A549 (cell line): ENCODE results near the gene OGFOD1. TPM values are rescaled to one million over a fixed set of nuclear protein-coding genes. Genes with fewer than 3 reads are reported as not detected.
A peak's percentile ranks its signal among the peaks of the same experiment; 100 is the strongest.

ENCODE experiments used
- ATAC-seq, 2 experiments: fragments of 200-7000 bp in 1 of 2; fragments of >200 bp in 1 of 2; cut with Nextera tagmentation in 1 of 2; cut with Tn5 transposase in 1 of 2; 3 replicates each; pipeline versions ENCODE4 v1.8.0 to v1.9.1; 2018 to 2020; ENCODE audit warnings: mild to moderate bottlenecking in 1 of 2, moderate library complexity in 1 of 2
- CTCF ChIA-PET: fragments of 300-600 bp; sonication (Branson Sonifier 250); formaldehyde crosslinking; extraction: SDS; loops from one replicate; lab custom pipeline; 2021; ENCODE audit warnings: antibody characterized with exemption, inconsistent platforms; lab: Yijun Ruan, JAX
- POLR2A ChIA-PET: fragments of 350-600 bp; formaldehyde crosslinking; extraction: SDS; loops from one replicate; lab custom pipeline; 2021; ENCODE audit warnings: antibody characterized with exemption, inconsistent platforms; lab: Yijun Ruan, JAX
- DNase-seq, 2 experiments: peaks; one replicate each; pipeline versions ENCODE4 v3.0.0 to v3.0.0-alpha.2; 2011 to 2016; ENCODE audit warnings: low read depth in 1 of 2, low spot score in 1 of 2
- FAIRE-seq: peaks from 2 replicates; lab custom pipeline; 2011; peaks lifted over from hg19 to GRCh38; lab: Jason Lieb, UNC
- H3K27ac ChIP-seq, 2 experiments: fragments of >200 bp; sonication (Bioruptor Twin); formaldehyde crosslinking; 3 replicates each; pipeline ENCODE4 v1.5.1; 2016 to 2017
- H3K4me1 ChIP-seq: fragments of >200 bp; sonication (Bioruptor Twin); formaldehyde crosslinking; 3 replicates; pipeline ENCODE4 v1.6.1; 2016
- H3K4me2 ChIP-seq: fragments of >200 bp; sonication (Bioruptor Twin); formaldehyde crosslinking; 3 replicates; pipeline ENCODE4 v1.6.1; 2016
- H3K4me3 ChIP-seq: fragments of >200 bp; sonication (Bioruptor Twin); formaldehyde crosslinking; 3 replicates; pipeline ENCODE4 v1.5.1; 2016
- H3K9me3 ChIP-seq: fragments of >200 bp; sonication (Bioruptor Twin); formaldehyde crosslinking; 3 replicates; pipeline ENCODE4 v1.6.1; 2016
- ATOH8 ChIP-seq: fragments of 250-450 bp; sonication (Bioruptor Pico); IDR thresholded peaks from 2 replicates; pipeline ENCODE4 v1.5.0; 2020; ENCODE audit warnings: low read depth, mild to moderate bottlenecking, moderate library complexity
- CEBPB ChIP-seq, 2 experiments: fragments of >200 bp in 1 of 2; sonication (Bioruptor Twin) in 1 of 2; formaldehyde crosslinking in 1 of 2; IDR thresholded peaks; 2 replicates each; pipeline ENCODE4 v1.6.1; 2012 to 2016
- CHD4 ChIP-seq: fragments of 200-600 bp; sonication (generic); IDR thresholded peaks from 2 replicates; pipeline ENCODE4 v1.6.1; 2016; ENCODE audit warnings: antibody characterized with exemption, mild to moderate bottlenecking, borderline replicate concordance
- E2F6 ChIP-seq: IDR thresholded peaks from 2 replicates; pipeline ENCODE4 v1.6.1; 2012; ENCODE audit warnings: low read depth, borderline replicate concordance
- EHF ChIP-seq: fragments of 250-450 bp; sonication (Bioruptor Pico); IDR thresholded peaks from 2 replicates; pipeline ENCODE4 v1.5.0; 2020; ENCODE audit warnings: mild to moderate bottlenecking
- EHMT2 ChIP-seq: fragments of 200-600 bp; sonication (generic); IDR thresholded peaks from 2 replicates; pipeline ENCODE4 v1.6.1; 2016; ENCODE audit warnings: antibody characterized with exemption, low read depth, mild to moderate bottlenecking, moderate library complexity
- ELK1 ChIP-seq: fragments of 150-350 bp; IDR thresholded peaks from 2 replicates; pipeline ENCODE4 v1.6.1; 2014; ENCODE audit warnings: low read depth, mild to moderate bottlenecking, low read length
- FOSB ChIP-seq: fragments of 250-450 bp; sonication (Bioruptor Pico); IDR thresholded peaks from 2 replicates; pipeline ENCODE4 v1.5.0; 2020; ENCODE audit warnings: mild to moderate bottlenecking, moderate library complexity
- FOSL2 ChIP-seq, 2 experiments: fragments of 450-650 bp in 1 of 2; fragments of >200 bp in 1 of 2; sonication (Bioruptor Twin) in 1 of 2; formaldehyde crosslinking; IDR thresholded peaks; 2 replicates each; pipeline versions ENCODE4 v1.5.0 to v1.6.1; 2016 to 2020; ENCODE audit warnings: mild to moderate bottlenecking in 1 of 2, moderate library complexity in 1 of 2
- HEYL ChIP-seq: fragments of 250-450 bp; sonication (Bioruptor Pico); IDR thresholded peaks from 2 replicates; pipeline ENCODE4 v1.8.0; 2021; ENCODE audit warnings: mild to moderate bottlenecking, moderate library complexity
- HMGXB4 ChIP-seq: fragments of 250-450 bp; sonication (Bioruptor Pico); IDR thresholded peaks from 2 replicates; pipeline ENCODE4 v1.5.0; 2021; ENCODE audit warnings: mild to moderate bottlenecking, moderate library complexity, borderline replicate concordance
- HOXA7 ChIP-seq: fragments of 250-450 bp; sonication (Bioruptor Pico); IDR thresholded peaks from 2 replicates; pipeline ENCODE4 v1.5.0; 2020; ENCODE audit warnings: mild to moderate bottlenecking, moderate library complexity
- KDM1A ChIP-seq: fragments of 200-600 bp; sonication (generic); IDR thresholded peaks from 2 replicates; pipeline ENCODE4 v1.6.1; 2016; ENCODE audit warnings: low read depth, mild to moderate bottlenecking
- MAZ ChIP-seq: fragments of 150-350 bp; IDR thresholded peaks from 2 replicates; pipeline ENCODE4 v1.6.1; 2014; ENCODE audit warnings: antibody characterized with exemption, low read depth, low read length, borderline replicate concordance
- MYC ChIP-seq: IDR thresholded peaks from 2 replicates; pipeline ENCODE4 v1.6.1; 2012; ENCODE audit warnings: mild to moderate bottlenecking, inconsistent platforms, low read length, improper control_type of control experiment, borderline replicate concordance
- NFE2L2 ChIP-seq: fragments of 150-350 bp; conservative IDR thresholded peaks from 2 replicates; pipeline ENCODE4 v1.6.1; 2014; ENCODE audit warnings: low read length
- NR3C1 ChIP-seq: fragments of >200 bp; sonication (Bioruptor Twin); formaldehyde crosslinking; IDR thresholded peaks from 3 replicates; pipeline ENCODE4 v1.6.1; 2017
- PHF8 ChIP-seq: fragments of 200-600 bp; sonication (generic); IDR thresholded peaks from 2 replicates; pipeline ENCODE4 v1.6.1; 2016; ENCODE audit warnings: low read depth, mild to moderate bottlenecking, antibody characterized with exemption, moderate library complexity, borderline replicate concordance
- POLR2A ChIP-seq: IDR thresholded peaks from 2 replicates; pipeline ENCODE4 v1.6.1; 2012; ENCODE audit warnings: mild to moderate bottlenecking, low read length
- POLR2AphosphoS2 ChIP-seq: conservative IDR thresholded peaks from 2 replicates; pipeline ENCODE4 v1.6.1; 2012; ENCODE audit warnings: low read length, improper control_type of control experiment, inconsistent platforms
- RAD21 ChIP-seq, 2 experiments: fragments of >200 bp in 1 of 2; sonication (Bioruptor Twin) in 1 of 2; formaldehyde crosslinking in 1 of 2; IDR thresholded peaks in 1 of 2; conservative IDR thresholded peaks in 1 of 2; 2 replicates in 1 of 2; 3 replicates in 1 of 2; pipeline ENCODE4 v1.6.1; 2012 to 2018; ENCODE audit warnings: inconsistent platforms in 1 of 2
- RFX5 ChIP-seq: fragments of 450-650 bp; IDR thresholded peaks from 2 replicates; pipeline ENCODE4 v1.7.1; 2014; ENCODE audit warnings: antibody characterized with exemption, mild to moderate bottlenecking, moderate library complexity
- SREBF2 ChIP-seq: fragments of 450-650 bp; IDR thresholded peaks from 2 replicates; pipeline ENCODE4 v1.6.1; 2014; ENCODE audit warnings: mild to moderate bottlenecking, moderate library complexity
- TFCP2L1 ChIP-seq: fragments of 250-450 bp; sonication (Bioruptor Pico); IDR thresholded peaks from 2 replicates; pipeline ENCODE4 v1.5.0; 2021; ENCODE audit warnings: mild to moderate bottlenecking
- WGBS: methylation state at CpG from one replicate; pipeline ENCODE4 v1.1.6; 2017; ENCODE audit errors: missing lambda C conversion rate; 5-methylcytosine and 5-hydroxymethylcytosine counted together
- polyA plus RNA-seq, 4 experiments: library from polyadenylated mRNA; depleted of rRNA in 3 of 4; stranded (reverse); fragments of >200 nt; fragmentation: RNase III in 1 of 4; extraction: RNeasy Plus Mini Kit Qiagen cat#74134 plus additional on column Dnase treatment in 1 of 4; gene quantifications; 2 replicates in 3 of 4; 3 replicates in 1 of 4; pipeline ENCODE4 v1.2.3, GENCODE V29; 2011 to 2017

OGFOD1 gene
- polyA plus RNA-seq, 2 of the 4 experiments (the other 2 are of a cell fraction) = 71.6 to 94.1 TPM

- no peaks in the 10 kb centered on the region for H3K9me3 ChIP-seq
- FAIRE-seq (no peak), DNase-seq (no peak), ATAC-seq (no peak)
- no peak for TF ChIP-seq KDM1A
- TF ChIP-seq HEYL (CRISPR knock-in tag) = no peak
- no peak for TF ChIP-seq POLR2A
- TF ChIP-seq FOSL2 (IDR thresholded peaks at IDR 0.05) = no peak
- TF ChIP-seq FOSL2 (CRISPR knock-in tag; IDR thresholded peaks at IDR 0.05) = no peak
- ChIA-PET POLR2A (interaction anchor here (0.6 kb wide), 1 partner anchor 140 kb away, joined by 3 read pairs; no protein-coding TSS in a partner anchor), CTCF (interaction anchor here (0.8 to 6.2 kb wide), 8 partner anchors 16 to 185 kb away, joined by 3 to 34 read pairs (median 6); no protein-coding TSS in a partner anchor)
- H3K4me3 ChIP-seq = no peak overlapping the region
- peaks cover 14% of the 10 kb centered on the region; the same call in 2 of the 3 replicates for H3K4me1 ChIP-seq
- no peak overlapping the region for H3K27ac ChIP-seq
- H3K4me2 ChIP-seq = no peak overlapping the region
- WGBS = 96% methylated on average over 2 of the region's 2 CpGs
These were observed 65.9 kb downstream of the OGFOD1 start for GRCh38 chr16:56517206-56517605.

GRCh38 chr16:56518425-56518824 lies 67.1 kb downstream of the OGFOD1 start:
- POLR2A ChIA-PET = no interaction called here
- no peak overlapping the region for H3K27ac ChIP-seq
- TF ChIP-seq POLR2A = no peak
- no peak for TF ChIP-seq CHD4
- no peak for TF ChIP-seq NR3C1
- FAIRE-seq (no peak), ATAC-seq (no peak), DNase-seq (no peak)
- H3K4me3 ChIP-seq = no peak overlapping the region
- no peaks in the 10 kb centered on the region for H3K9me3 ChIP-seq
- peak overlapping the region; percentile 84 for H3K4me2 ChIP-seq
- peaks cover 14% of the 10 kb centered on the region; the same call in 2 of the 3 replicates for H3K4me1 ChIP-seq
- CTCF ChIA-PET = interaction anchor here (1.0 to 6.2 kb wide), 7 partner anchors 22 to 271 kb away, joined by 3 to 34 read pairs (median 7); no protein-coding TSS in a partner anchor
- 67% methylated on average over 7 of the region's 7 CpGs for WGBS

- FAIRE-seq (no peak), DNase-seq (peak; percentile 84 to 86), ATAC-seq (peak; percentile 94 to 98)
- H3K27ac ChIP-seq = peak within 1 kb of the TSS; percentile 91 to 95
- 2% methylated on average over 28 of the region's 65 CpGs for WGBS
- H3K4me3 ChIP-seq = peak within 1 kb of the TSS; percentile 79
- peak within 1 kb of the TSS; percentile 84 for H3K4me2 ChIP-seq
- H3K4me1 ChIP-seq = peaks cover 14% of the 10 kb centered on the region; the same call in 2 of the 3 replicates
- H3K9me3 ChIP-seq = no peaks in the 10 kb centered on the region
- ChIA-PET POLR2A (no interaction called here), CTCF (interaction anchor here (1.1 to 6.2 kb wide), 3 partner anchors 83 to 188 kb away, joined by 3 to 34 read pairs (median 3); no protein-coding TSS in a partner anchor)
- TF ChIP-seq POLR2AphosphoS2 (no peak), E2F6 (no peak), CEBPB (IDR thresholded peaks at IDR 0.05) (no peak), ATOH8 (CRISPR knock-in tag) (no peak), POLR2A (peak; percentile 92), TFCP2L1 (CRISPR knock-in tag) (no peak), RAD21 (conservative IDR thresholded peaks at IDR 0.05 in 1 of 2, IDR thresholded peaks at IDR 0.05 in 1 of 2) (no peak), MYC (no peak), ELK1 (no peak), CHD4 (no peak), HMGXB4 (CRISPR knock-in tag) (no peak), NFE2L2 (no peak), PHF8 (peak; percentile 89; the same call in 1 of the 2 replicates), SREBF2 (no peak), MAZ (no peak), NR3C1 (no peak), EHF (CRISPR knock-in tag) (no peak), EHMT2 (no peak), FOSB (CRISPR knock-in tag) (no peak), RFX5 (no peak), HOXA7 (CRISPR knock-in tag) (no peak)
These were observed 68.3 kb downstream of the OGFOD1 start, which contains the start of gene BBS2 for GRCh38 chr16:56519459-56520250. TSS of gene BBS2 (minus strand) at chr16:56520024. CDS start at chr16:56519862, 162 bp downstream.
